HepG2 (cell line): ENCODE results near the gene MEA1. TPM values are rescaled to one million over a fixed set of nuclear protein-coding genes. Genes with fewer than 3 reads are reported as not detected.

ENCODE experiments used
- ARNT ChIP-seq: fragments of 450-650 bp; IDR thresholded peaks from 2 replicates; pipeline ENCODE4 v1.6.1; 2017
- BRD4 ChIP-seq: sonication (generic); formaldehyde crosslinking; IDR thresholded peaks from 2 replicates; pipeline ENCODE4 v1.4.0; 2020; ENCODE audit warnings: missing genetic modification reagents
- CREB1 ChIP-seq, 2 experiments: fragments of 450-650 bp in 1 of 2; IDR thresholded peaks; 2 replicates each; pipeline ENCODE4 v1.6.1; 2016 to 2017; ENCODE audit warnings: control low read depth in 1 of 2, mild to moderate bottlenecking in 1 of 2, missing compliant biosample characterization in 1 of 2, missing genetic modification characterization in 1 of 2
- GATA4 ChIP-seq: sonication (generic); IDR thresholded peaks from 2 replicates; pipeline ENCODE4 v1.6.1; 2016; ENCODE audit warnings: antibody characterized with exemption, low read depth, borderline replicate concordance
- GPBP1L1 ChIP-seq: sonication (generic); formaldehyde crosslinking; IDR thresholded peaks from 2 replicates; pipeline ENCODE4 v1.5.0; 2020; ENCODE audit warnings: mild to moderate bottlenecking, missing genetic modification reagents
- HNRNPLL ChIP-seq: fragments of 200-400 bp; formaldehyde crosslinking; IDR thresholded peaks from 2 replicates; pipeline ENCODE4 v1.6.1; 2017; ENCODE audit warnings: mild to moderate bottlenecking, low read depth, low read length; ENCODE audit not compliant: poor library complexity, severe bottlenecking
- KAT8 ChIP-seq: IDR thresholded peaks from 2 replicates; pipeline ENCODE4 v1.6.1; 2016; ENCODE audit warnings: missing genetic modification reagents, missing compliant biosample characterization
- KLF9 ChIP-seq: IDR thresholded peaks from 2 replicates; pipeline ENCODE4 v1.6.1; 2016; ENCODE audit warnings: low read depth
- MEIS1 ChIP-seq: sonication (generic); formaldehyde crosslinking; IDR thresholded peaks from 2 replicates; pipeline ENCODE4 v1.9.0; 2021; ENCODE audit warnings: mild to moderate bottlenecking, missing genetic modification reagents, moderate library complexity, borderline replicate concordance
- MZF1 ChIP-seq: sonication (generic); formaldehyde crosslinking; IDR thresholded peaks from 2 replicates; pipeline ENCODE4 v1.8.1; 2023; ENCODE audit warnings: mild to moderate bottlenecking, missing genetic modification reagents, borderline replicate concordance
- PHF8 ChIP-seq: sonication (generic); formaldehyde crosslinking; IDR thresholded peaks from 2 replicates; pipeline ENCODE4 v1.5.0; 2020; ENCODE audit warnings: missing genetic modification reagents
- RFXANK ChIP-seq: IDR thresholded peaks from 2 replicates; pipeline ENCODE4 v1.6.1; 2016
- SCMH1 ChIP-seq: sonication (generic); formaldehyde crosslinking; IDR thresholded peaks from 2 replicates; pipeline ENCODE4 v1.9.0; 2021; ENCODE audit warnings: missing genetic modification reagents, mild to moderate bottlenecking, borderline replicate concordance
- SRY ChIP-seq: sonication (generic); formaldehyde crosslinking; IDR thresholded peaks from 2 replicates; pipeline ENCODE4 v1.8.0; 2022; ENCODE audit warnings: mild to moderate bottlenecking, missing genetic modification reagents
- TBP ChIP-seq: sonication (generic); formaldehyde crosslinking; IDR thresholded peaks from 2 replicates; pipeline ENCODE4 v1.5.0; 2020; ENCODE audit warnings: missing genetic modification reagents
- TBX3 ChIP-seq: fragments of 450-650 bp; IDR thresholded peaks from 2 replicates; pipeline ENCODE4 v1.6.1; 2017; ENCODE audit warnings: antibody characterized with exemption, mild to moderate bottlenecking, inconsistent platforms, borderline replicate concordance
- ZFP36L1 ChIP-seq: sonication (generic); formaldehyde crosslinking; IDR thresholded peaks from 2 replicates; pipeline ENCODE4 v1.8.0; 2022; ENCODE audit warnings: mild to moderate bottlenecking, missing genetic modification reagents, moderate library complexity
- ZNF460 ChIP-seq: sonication (generic); formaldehyde crosslinking; IDR thresholded peaks from 2 replicates; pipeline ENCODE4 v1.5.1; 2020; ENCODE audit warnings: missing genetic modification reagents, mild to moderate bottlenecking, borderline replicate concordance
- ZNF616 ChIP-seq: sonication (generic); formaldehyde crosslinking; IDR thresholded peaks from 2 replicates; pipeline ENCODE4 v1.5.0; 2020; ENCODE audit warnings: low read depth, mild to moderate bottlenecking, missing genetic modification reagents
- ZNF670 ChIP-seq: sonication (generic); formaldehyde crosslinking; IDR thresholded peaks from 2 replicates; pipeline ENCODE4 v1.8.0; 2022; ENCODE audit warnings: mild to moderate bottlenecking, missing genetic modification reagents, borderline replicate concordance
- ZNF710 ChIP-seq: sonication (generic); formaldehyde crosslinking; IDR thresholded peaks from 2 replicates; pipeline ENCODE4 v1.5.0; 2020; ENCODE audit warnings: mild to moderate bottlenecking, missing genetic modification reagents, borderline replicate concordance
- ZSCAN12 ChIP-seq: sonication (generic); formaldehyde crosslinking; IDR thresholded peaks from 2 replicates; pipeline ENCODE4 v1.9.0; 2021; ENCODE audit warnings: mild to moderate bottlenecking, missing genetic modification reagents
- polyA plus RNA-seq, 8 experiments: library from polyadenylated mRNA; depleted of rRNA in 3 of 8; stranded (reverse) in 7 of 8; unstranded in 1 of 8; fragments of >200 nt; fragmentation: Illumina TruSeq in 4 of 8; extraction: Trizol in 4 of 8; gene quantifications; 2 replicates each; pipeline versions ENCODE4 v1.2.1 to v1.2.3, GENCODE V29; 2011 to 2016; ENCODE audit warnings: low read depth in 4 of 8, missing spikeins in 1 of 8, mixed read lengths in 1 of 8; ENCODE audit not compliant: insufficient read depth in 1 of 8
- total RNA-seq, 5 experiments: library from RNA; depleted of rRNA; stranded (reverse); fragments of >200 nt; fragmentation: Illumina TruSeq; extraction: Trizol; gene quantifications; 2 replicates each; pipeline ENCODE4 v1.2.3, GENCODE V29; 2016; ENCODE audit warnings: low read depth in 1 of 5

MEA1 gene
- total and polyA plus RNA-seq, 2 of the 13 experiments (the other 11 are each of a cell fraction or from before 2014, with no cell fraction given): 75.6 to 86.2 TPM

GRCh38 chr6:43059168-43060033, 45.7 kb upstream of the MEA1 start, which contains the start of the genes KLC4 and MRPL2 (continued):
- TF ChIP-seq KAT8 (CRISPR knock-in tag) (peak; percentile 98), MEIS1 (CRISPR knock-in tag) (no peak; the same call in none of the 2 replicates), MZF1 (CRISPR knock-in tag) (0 out of 2 replicates have a peak, but pooled peaks have one; percentile 30), GATA4 (no peak), TBP (CRISPR knock-in tag) (no peak), BRD4 (CRISPR knock-in tag) (no peak), ZNF710 (CRISPR knock-in tag) (peak; percentile 47; the same call in 1 of the 2 replicates), CREB1 (IDR thresholded peaks at IDR 0.05) (peak; percentile 98), CREB1 (CRISPR knock-in tag; IDR thresholded peaks at IDR 0.05) (peak; percentile 100), PHF8 (CRISPR knock-in tag) (peak; percentile 85), TBX3 (peak; percentile 36; the same call in 1 of the 2 replicates), KLF9 (no peak), ZNF616 (CRISPR knock-in tag) (no peak), RFXANK (CRISPR knock-in tag) (0 out of 2 replicates have a peak, but pooled peaks have one; percentile 41), ZFP36L1 (CRISPR knock-in tag) (peak; percentile 40; the same call in 1 of the 2 replicates), ZSCAN12 (no peak), HNRNPLL (peak; percentile 67), SRY (CRISPR knock-in tag) (peak; percentile 51; the same call in 1 of the 2 replicates), ARNT (no peak), SCMH1 (CRISPR knock-in tag) (no peak), ZNF670 (CRISPR knock-in tag) (peak; percentile 86; the same call in 1 of the 2 replicates), ZNF460 (CRISPR knock-in tag) (no peak), GPBP1L1 (no peak)
